Kidney (tissue), 14 donors: ENCODE data around the gene SDK1. TPM values are rescaled to one million over a fixed set of nuclear protein-coding genes. Genes with fewer than 3 reads are reported as not detected.

Source experiments
- DNase-seq, 5 donors: peaks; one replicate each; pipeline ENCODE4 v3.0.0-alpha.2; 2013 to 2020
- FAIRE-seq: peaks from 2 replicates; lab custom pipeline; 2012; peaks lifted over from hg19 to GRCh38; lab: Jason Lieb, UNC
- H3K27ac ChIP-seq, 2 donors: one replicate each; pipeline ENCODE4 v1.7.0; 2013; ENCODE audit warnings: low read depth in 2 of 2, low read length in 2 of 2, inconsistent platforms in 1 of 2
- H3K27me3 ChIP-seq: one replicate; pipeline ENCODE4 v1.7.1; 2013; ENCODE audit warnings: low read length, inconsistent platforms; ENCODE audit not compliant: control insufficient read depth, insufficient read depth
- H3K36me3 ChIP-seq, 3 donors: one replicate each; pipeline versions ENCODE4 v1.7.0 to v1.7.1; 2013; ENCODE audit warnings: low read length in 3 of 3, control low read depth in 1 of 3, inconsistent platforms in 1 of 3; ENCODE audit not compliant: insufficient read depth in 3 of 3, control insufficient read depth in 2 of 3
- H3K4me1 ChIP-seq, 3 donors: one replicate each; pipeline versions ENCODE4 v1.7.0 to v1.7.1; 2013; ENCODE audit warnings: low read length in 3 of 3, inconsistent platforms in 1 of 3, low read depth in 1 of 3; ENCODE audit not compliant: control insufficient read depth in 2 of 3, insufficient read depth in 2 of 3
- H3K4me3 ChIP-seq, 3 donors: one replicate each; pipeline versions ENCODE4 v1.7.0 to v1.8.1; 2013; ENCODE audit warnings: low read length in 3 of 3, control low read depth in 1 of 3, inconsistent platforms in 1 of 3
- H3K9ac ChIP-seq, 3 donors: one replicate each; pipeline versions ENCODE4 v1.7.0 to v1.7.1; 2013; ENCODE audit warnings: low read length in 3 of 3, control low read depth in 1 of 3, inconsistent platforms in 1 of 3
- H3K9me3 ChIP-seq, 3 donors: one replicate each; pipeline versions ENCODE4 v1.7.0 to v1.7.1; 2013; ENCODE audit warnings: low read length in 3 of 3, control low read depth in 1 of 3, inconsistent platforms in 1 of 3; ENCODE audit not compliant: control insufficient read depth in 2 of 3, insufficient read depth in 1 of 3
- intact Hi-C: fragments of 100-400 bp; cut with DNase I; formaldehyde crosslinking; loops from one replicate; pipeline ENCODE4 v1.11.1; 2022
- polyA plus RNA-seq: library from polyadenylated mRNA; stranded (reverse); fragments of 350-450 nt; fragmentation: Illumina TruSeq; extraction: RNeasy Lipid Tissue Mini Kit (QIAGEN cat#74804); gene quantifications from one replicate; pipeline ENCODE4 v1.2.3, GENCODE V29; 2014; ENCODE audit warnings: low read depth, low replicate concordance; ENCODE audit not compliant: insufficient read depth
- total RNA-seq: library from RNA; stranded (reverse); fragmentation: NEBNext Ultra II Directional; extraction: Animal tissue kit (Norgen Biotek cat#: 25700); gene quantifications from one replicate; pipeline ENCODE4 v1.2.1, GENCODE V29; 2021
- TF ChIP-seq, protein P1 (sequence below): IDR thresholded peaks from 3 replicates; pipeline ENCODE4 v1.5.1; 2012; ENCODE audit warnings: mild to moderate bottlenecking, moderate library complexity, borderline replicate concordance; ENCODE audit not compliant: insufficient read depth; ENCODE audit errors: extremely low read depth
- donor health status: control.
- donor health status: control.
- donor health status: control.
- donor health status: control.
- donor health status: control.
- donor health status: DM: yes; HTN: yes; CAD: no.
- donor health status: Normal renal cell carcinoma (clear cell type).

The SDK1 gene
- total and polyA plus RNA-seq, 2 donors from 2014 or later, result 2.0 to 38.3 TPM

DNA sequence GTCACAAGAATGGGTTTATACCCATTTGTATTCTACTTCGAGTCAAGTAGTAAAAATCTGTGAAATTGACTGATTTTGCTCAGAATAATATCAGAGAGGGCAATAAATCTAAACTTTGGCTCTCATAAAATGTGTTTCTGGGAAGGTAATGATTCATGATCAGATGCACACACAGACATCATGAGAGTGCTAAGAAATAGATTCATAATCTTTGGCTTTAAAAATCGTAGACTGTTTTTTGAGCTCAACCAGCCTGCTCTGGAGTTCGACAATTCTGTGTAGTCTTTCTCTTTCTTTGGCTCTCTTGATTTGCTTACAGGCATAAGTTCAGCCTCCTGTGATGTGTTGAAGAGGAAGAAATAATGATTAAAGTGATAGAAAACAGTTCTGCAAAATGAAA is 494.7 kb downstream of the SDK1 start:
- H3K9me3 ChIP-seq, result no peaks in the 10 kb centered on the region
- no peak overlapping the region for H3K9ac ChIP-seq
- no peak overlapping the region for H3K27ac ChIP-seq
- H3K27me3 ChIP-seq, result no peaks in the 10 kb centered on the region
- no peak for FAIRE-seq
- no peak overlapping the region for H3K4me3 ChIP-seq
- H3K36me3 ChIP-seq, result no peaks in the 10 kb centered on the region
- DNase-seq, result no peak
- H3K4me1 ChIP-seq, result no peaks in the 10 kb centered on the region
- TF ChIP-seq, protein P1, sequence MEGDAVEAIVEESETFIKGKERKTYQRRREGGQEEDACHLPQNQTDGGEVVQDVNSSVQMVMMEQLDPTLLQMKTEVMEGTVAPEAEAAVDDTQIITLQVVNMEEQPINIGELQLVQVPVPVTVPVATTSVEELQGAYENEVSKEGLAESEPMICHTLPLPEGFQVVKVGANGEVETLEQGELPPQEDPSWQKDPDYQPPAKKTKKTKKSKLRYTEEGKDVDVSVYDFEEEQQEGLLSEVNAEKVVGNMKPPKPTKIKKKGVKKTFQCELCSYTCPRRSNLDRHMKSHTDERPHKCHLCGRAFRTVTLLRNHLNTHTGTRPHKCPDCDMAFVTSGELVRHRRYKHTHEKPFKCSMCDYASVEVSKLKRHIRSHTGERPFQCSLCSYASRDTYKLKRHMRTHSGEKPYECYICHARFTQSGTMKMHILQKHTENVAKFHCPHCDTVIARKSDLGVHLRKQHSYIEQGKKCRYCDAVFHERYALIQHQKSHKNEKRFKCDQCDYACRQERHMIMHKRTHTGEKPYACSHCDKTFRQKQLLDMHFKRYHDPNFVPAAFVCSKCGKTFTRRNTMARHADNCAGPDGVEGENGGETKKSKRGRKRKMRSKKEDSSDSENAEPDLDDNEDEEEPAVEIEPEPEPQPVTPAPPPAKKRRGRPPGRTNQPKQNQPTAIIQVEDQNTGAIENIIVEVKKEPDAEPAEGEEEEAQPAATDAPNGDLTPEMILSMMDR, result no peak
- intact Hi-C loops, result no loop called here

DNA sequence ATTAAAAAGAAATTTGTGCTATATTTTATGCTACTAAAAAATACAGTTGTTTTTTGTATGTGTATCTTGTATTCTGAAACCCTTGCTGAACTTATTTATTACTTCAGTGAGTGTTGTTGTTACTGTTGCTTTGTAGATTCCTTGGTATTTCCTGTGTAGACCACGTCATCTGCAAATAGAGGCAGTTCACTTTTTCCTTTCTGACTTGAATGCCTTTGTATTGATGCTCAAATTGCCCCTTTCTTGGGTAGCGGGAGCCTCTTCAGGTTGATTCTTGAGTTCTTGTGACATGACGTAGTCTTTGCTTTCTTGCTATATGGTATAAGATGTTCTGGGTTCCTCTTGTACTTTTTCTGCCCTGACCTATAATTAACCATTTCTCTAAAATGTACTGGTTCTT is 504.1 kb downstream of the SDK1 start:
- no peak for FAIRE-seq
- no peaks in the 10 kb centered on the region for H3K36me3 ChIP-seq
- H3K4me1 ChIP-seq, result no peaks in the 10 kb centered on the region
- intact Hi-C loops, result no loop called here
- H3K27ac ChIP-seq, result no peak overlapping the region
- no peak overlapping the region for H3K9ac ChIP-seq
- TF ChIP-seq, protein P1, result no peak
- no peak overlapping the region for H3K4me3 ChIP-seq
- no peaks in the 10 kb centered on the region for H3K9me3 ChIP-seq
- H3K27me3 ChIP-seq, result no peaks in the 10 kb centered on the region
- DNase-seq, result peak in 1 of 5 donors; percentile 24

DNA sequence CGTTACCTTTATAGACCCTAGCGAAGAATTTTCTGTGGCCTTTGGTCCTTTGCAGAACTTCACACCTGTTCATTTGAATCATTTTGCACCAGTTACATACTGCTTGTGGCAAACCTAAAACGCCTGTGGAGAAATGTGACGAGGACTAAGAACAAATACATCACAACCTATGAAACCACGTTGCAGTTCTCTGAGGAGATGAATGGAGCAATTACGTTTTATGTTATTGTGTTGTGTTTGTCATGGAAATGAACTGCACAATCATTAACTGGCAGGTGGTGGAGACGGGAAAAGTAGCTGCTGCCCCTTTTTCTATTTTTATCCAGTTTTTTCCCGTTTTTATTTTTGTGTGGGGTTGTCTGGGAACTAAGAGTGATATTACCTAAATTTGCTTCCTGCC is 505.5 kb downstream of the SDK1 start:
- no peaks in the 10 kb centered on the region for H3K27me3 ChIP-seq
- H3K27ac ChIP-seq, result no peak overlapping the region
- no peak for FAIRE-seq
- no peak for DNase-seq
- H3K9ac ChIP-seq, result no peak overlapping the region
- H3K4me3 ChIP-seq, result no peak overlapping the region
- TF ChIP-seq, protein P1, result no peak
- H3K36me3 ChIP-seq, result no peaks in the 10 kb centered on the region
- H3K9me3 ChIP-seq, result no peaks in the 10 kb centered on the region
- no peaks in the 10 kb centered on the region for H3K4me1 ChIP-seq
- intact Hi-C loops, result no loop called here

DNA sequence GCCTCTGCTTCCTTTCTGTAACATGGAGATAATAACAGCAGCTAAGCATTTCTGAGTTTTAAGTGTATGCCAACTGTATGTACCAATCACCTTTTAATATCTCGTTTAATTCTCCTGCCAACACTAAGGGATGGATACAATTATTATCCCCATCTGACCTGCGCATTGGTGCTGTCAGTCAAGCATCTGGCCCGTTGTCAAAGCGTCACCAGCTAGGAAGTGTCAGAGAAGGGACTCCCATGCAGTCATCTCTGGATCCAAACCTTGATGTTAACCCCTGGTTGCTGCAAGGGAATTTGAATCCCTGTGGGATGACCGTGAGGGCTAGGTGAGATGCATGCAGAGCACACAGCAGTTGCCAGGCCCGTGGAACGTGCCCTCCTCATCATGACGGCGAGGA is 506.8 kb downstream of the SDK1 start:
- no peak overlapping the region for H3K9ac ChIP-seq
- no peaks in the 10 kb centered on the region for H3K4me1 ChIP-seq
- DNase-seq (no peak), FAIRE-seq (no peak)
- intact Hi-C loops, result no loop called here
- no peak overlapping the region for H3K27ac ChIP-seq
- no peak overlapping the region for H3K4me3 ChIP-seq
- TF ChIP-seq, protein P1, result no peak
- H3K36me3 ChIP-seq, result no peaks in the 10 kb centered on the region
- H3K9me3 ChIP-seq, result no peaks in the 10 kb centered on the region
- no peaks in the 10 kb centered on the region for H3K27me3 ChIP-seq
